PFSK-1 (cell line): ENCODE measurements around the gene MAGEA9.

ENCODE experiments used
- FOXP2 ChIP-seq: optimal IDR thresholded peaks from 2 replicates; pipeline ENCODE3; 2011; ENCODE audit warnings: borderline replicate concordance, control low read depth, inconsistent platforms; ENCODE audit not compliant: insufficient read depth; ENCODE audit errors: extremely low read length, extremely low read depth
- POLR2AphosphoS5 ChIP-seq: IDR thresholded peaks from 2 replicates; pipeline ENCODE4 v1.6.1; 2012; ENCODE audit warnings: low read depth, mild to moderate bottlenecking, control low read depth, low read length, moderate library complexity
- REST ChIP-seq, 2 experiments: IDR thresholded peaks; 2 replicates each; pipeline versions ENCODE4 v1.6.1 to v1.8.0; 2011 to 2012; ENCODE audit warnings: low read depth in 2 of 2, low read length in 2 of 2, control low read depth in 1 of 2, inconsistent platforms in 1 of 2, mild to moderate bottlenecking in 1 of 2, moderate library complexity in 1 of 2; ENCODE audit not compliant: insufficient read depth in 1 of 2

DNA sequence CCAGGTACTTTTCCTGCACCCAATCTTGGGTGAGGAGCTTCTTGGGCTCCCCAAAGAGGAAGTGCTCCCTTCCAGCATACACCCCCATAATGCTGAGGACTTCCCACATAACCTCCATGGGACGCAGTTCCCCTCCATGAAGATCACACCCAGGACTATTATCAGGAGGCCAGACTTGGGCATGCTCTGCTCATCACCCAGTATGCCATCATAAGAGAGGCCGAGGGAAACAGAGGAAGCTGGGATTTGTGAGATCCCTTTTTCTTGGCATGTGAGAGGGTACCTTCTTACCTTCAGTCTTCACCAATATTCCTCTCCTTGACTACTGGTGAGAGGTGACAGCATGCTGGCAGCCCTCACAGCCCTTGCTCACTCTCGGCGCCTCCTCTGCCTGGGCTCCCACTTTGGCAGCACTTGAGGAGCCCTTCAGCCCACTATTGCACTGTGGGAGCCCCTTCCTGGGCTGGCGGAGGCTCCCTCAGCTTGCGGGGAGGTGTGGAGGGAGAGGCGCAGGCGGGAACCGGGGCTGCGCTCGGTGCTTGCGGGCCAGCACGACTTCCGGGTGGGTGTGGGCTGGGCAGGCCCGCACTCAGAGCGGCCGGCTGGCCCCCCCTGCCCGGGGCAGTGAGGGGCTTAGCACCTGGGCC, 23.5 kb upstream of the MAGEA9 start:
- TF ChIP-seq POLR2AphosphoS5 (no peak), REST (IDR thresholded peaks at IDR 0.05; ENCODE audit: insufficient read depth in 1 of 2, low read depth in 2 of 2, low read length in 2 of 2) (no peak), FOXP2 (no peak)
